Liver (tissue), 9 donors: ENCODE data around the gene UGT1A8. TPM values are rescaled to one million over a fixed set of nuclear protein-coding genes. Genes with fewer than 3 reads are reported as not detected.

Experiments used
- DNase-seq: peaks from one replicate; pipeline ENCODE4 v3.0.0-alpha.2; 2017; ENCODE audit warnings: low spot score
- H3K27ac ChIP-seq, 2 donors: one replicate each; pipeline ENCODE4 v1.7.0; 2013; ENCODE audit warnings: inconsistent platforms in 2 of 2, low read length in 2 of 2, control low read depth in 1 of 2, low read depth in 1 of 2, mild to moderate bottlenecking in 1 of 2
- H3K27me3 ChIP-seq, 4 donors: one replicate each; pipeline versions ENCODE4 v1.6.1 to v1.7.0; 2013; ENCODE audit warnings: low read length in 3 of 4, inconsistent platforms in 1 of 4, mild to moderate bottlenecking in 1 of 4, moderate library complexity in 1 of 4; ENCODE audit not compliant: control insufficient read depth in 4 of 4, insufficient read depth in 4 of 4
- H3K36me3 ChIP-seq, 4 donors: one replicate each; pipeline versions ENCODE4 v1.6.1 to v1.7.0; 2013; ENCODE audit warnings: low read length in 3 of 4, mild to moderate bottlenecking in 3 of 4, low read depth in 1 of 4, moderate library complexity in 1 of 4; ENCODE audit not compliant: control insufficient read depth in 4 of 4, insufficient read depth in 3 of 4
- H3K4me1 ChIP-seq, 4 donors: one replicate each; pipeline versions ENCODE4 v1.6.1 to v1.7.0; 2013; ENCODE audit warnings: low read length in 3 of 4, mild to moderate bottlenecking in 3 of 4, moderate library complexity in 1 of 4; ENCODE audit not compliant: control insufficient read depth in 4 of 4, insufficient read depth in 4 of 4
- H3K4me3 ChIP-seq, 3 donors: one replicate each; pipeline versions ENCODE4 v1.6.1 to v1.7.0; 2013; ENCODE audit warnings: low read length in 3 of 3, control low read depth in 1 of 3, low read depth in 1 of 3, mild to moderate bottlenecking in 1 of 3
- H3K9ac ChIP-seq, 2 donors: one replicate each; pipeline ENCODE4 v1.7.0; 2013; ENCODE audit warnings: low read length in 2 of 2, mild to moderate bottlenecking in 2 of 2, moderate library complexity in 2 of 2, control low read depth in 1 of 2, low read depth in 1 of 2
- H3K9me3 ChIP-seq, 4 donors: one replicate each; pipeline versions ENCODE4 v1.6.1 to v1.7.0; 2013; ENCODE audit warnings: low read length in 3 of 4; ENCODE audit not compliant: control insufficient read depth in 4 of 4
- ATF3 ChIP-seq: IDR thresholded peaks from 2 replicates; pipeline ENCODE4 v1.6.1; 2016; ENCODE audit warnings: antibody characterized with exemption
- EGR1 ChIP-seq, 2 donors: IDR thresholded peaks; 2 replicates each; pipeline ENCODE4 v1.6.1; 2016 to 2018; ENCODE audit warnings: antibody characterized with exemption in 2 of 2, low read depth in 2 of 2
- FOXA1 ChIP-seq: IDR thresholded peaks from 2 replicates; pipeline ENCODE4 v1.6.1; 2016; ENCODE audit warnings: antibody characterized with exemption
- FOXA2 ChIP-seq: IDR thresholded peaks from 2 replicates; pipeline ENCODE4 v1.6.1; 2016; ENCODE audit warnings: antibody characterized with exemption
- GABPA ChIP-seq, 2 donors: IDR thresholded peaks in 1 of 2; conservative IDR thresholded peaks in 1 of 2; 2 replicates each; pipeline ENCODE4 v1.6.1; 2016; ENCODE audit warnings: antibody characterized with exemption in 2 of 2, mild to moderate bottlenecking in 1 of 2, moderate library complexity in 1 of 2
- HNF4G ChIP-seq: IDR thresholded peaks from 2 replicates; pipeline ENCODE4 v1.6.1; 2016; ENCODE audit warnings: antibody characterized with exemption
- JUND ChIP-seq, 2 donors: IDR thresholded peaks; 2 replicates each; pipeline ENCODE4 v1.6.1; 2016; ENCODE audit warnings: antibody characterized with exemption in 2 of 2
- NR2F2 ChIP-seq: IDR thresholded peaks from 2 replicates; pipeline ENCODE4 v1.6.1; 2016; ENCODE audit warnings: antibody characterized with exemption
- RAD21 ChIP-seq, 2 donors: IDR thresholded peaks; 2 replicates each; pipeline ENCODE4 v1.6.1; 2016; ENCODE audit warnings: antibody characterized with exemption in 2 of 2, mild to moderate bottlenecking in 2 of 2
- REST ChIP-seq: IDR thresholded peaks from 2 replicates; pipeline ENCODE4 v1.6.1; 2016; ENCODE audit warnings: antibody characterized with exemption, mild to moderate bottlenecking
- RXRA ChIP-seq, 2 donors: IDR thresholded peaks; 2 replicates each; pipeline ENCODE4 v1.6.1; 2017 to 2018; ENCODE audit warnings: antibody characterized with exemption in 2 of 2, mild to moderate bottlenecking in 1 of 2
- SP1 ChIP-seq: IDR thresholded peaks from 2 replicates; pipeline ENCODE4 v1.6.1; 2018; ENCODE audit warnings: antibody characterized with exemption, mild to moderate bottlenecking
- TAF1 ChIP-seq: conservative IDR thresholded peaks from 2 replicates; pipeline ENCODE4 v1.6.1; 2016; ENCODE audit warnings: antibody characterized with exemption, mild to moderate bottlenecking
- YY1 ChIP-seq: IDR thresholded peaks from 2 replicates; pipeline ENCODE4 v1.6.1; 2016; ENCODE audit warnings: antibody characterized with exemption, mild to moderate bottlenecking
- ZBTB33 ChIP-seq: IDR thresholded peaks from 2 replicates; pipeline ENCODE4 v1.6.1; 2016; ENCODE audit warnings: antibody characterized with exemption
- WGBS: extraction: QIAGEN DNeasy Blood & Tissue Kit; methylation state at CpG from one replicate; pipeline ENCODE4 v1.1.7; 2013; 5-methylcytosine and 5-hydroxymethylcytosine counted together
- polyA plus RNA-seq, 2 donors: library from polyadenylated mRNA; stranded (reverse) in 1 of 2; unstranded in 1 of 2; fragments of 200-250 nt in 1 of 2; fragments of >200 nt in 1 of 2; fragmentation: Nextera tagmentation in 1 of 2; extraction: Ambion mirVana in 1 of 2; gene quantifications; one replicate each; pipeline versions ENCODE4 v1.2.1 to v1.2.3, GENCODE V29; 2013 to 2015
- total RNA-seq, 2 donors: library from RNA; depleted of rRNA; stranded (reverse); fragments of >200 nt; gene quantifications; one replicate each; pipeline ENCODE4 v1.2.3, GENCODE V29; 2014
- donor health status: healthy.
- donor health status: healthy.
- donor health status: healthy.
- donor health status: healthy.
- donor health status: healthy.

Gene UGT1A8
- total and polyA plus RNA-seq, 4 donors, result 0.17 to 0.51 (median 0.48) TPM; not detected in 1

GRCh38 chr2:233815861-233816260 lies 198.4 kb downstream of the UGT1A8 start:
- no peak overlapping the region for H3K4me3 ChIP-seq
- H3K4me1 ChIP-seq, result peaks cover 0 to 9% (median 4%) of the 10 kb centered on the region in 4 donors
- no peak for TF ChIP-seq FOXA2
- no peak for TF ChIP-seq NR2F2
- no peak for TF ChIP-seq RAD21 (IDR thresholded peaks at IDR 0.05)
- TF ChIP-seq REST, result no peak
- TF ChIP-seq SP1, result no peak
- no peak for TF ChIP-seq ZBTB33
- no peak for TF ChIP-seq EGR1 (IDR thresholded peaks at IDR 0.05; ENCODE audit: low read depth in 2 of 2)
- no peak for TF ChIP-seq GABPA (IDR thresholded peaks at IDR 0.05 in 1 of 2, conservative IDR thresholded peaks at IDR 0.05 in 1 of 2)
- TF ChIP-seq YY1, result no peak
- no peak for TF ChIP-seq JUND (IDR thresholded peaks at IDR 0.05)
- TF ChIP-seq FOXA1, result no peak
- no peak for TF ChIP-seq TAF1
- no peak for TF ChIP-seq RXRA (IDR thresholded peaks at IDR 0.05)
- no peak for TF ChIP-seq HNF4G
- H3K27ac ChIP-seq, result no peak overlapping the region
- H3K9me3 ChIP-seq, result no peaks in the 10 kb centered on the region
- WGBS, result 85% methylated on average over 6 of the region's 6 CpGs
- H3K36me3 ChIP-seq, result no peaks in the 10 kb centered on the region
- no peaks in the 10 kb centered on the region for H3K27me3 ChIP-seq
- no peak overlapping the region for H3K9ac ChIP-seq
- no peak for DNase-seq

GRCh38 chr2:233816334-233816733 lies 198.9 kb downstream of the UGT1A8 start:
- DNase-seq, result no peak
- no peak overlapping the region for H3K27ac ChIP-seq
- TF ChIP-seq FOXA1, result no peak
- no peak for TF ChIP-seq JUND (IDR thresholded peaks at IDR 0.05)
- TF ChIP-seq ATF3, result no peak
- TF ChIP-seq HNF4G, result no peak
- TF ChIP-seq SP1, result no peak
- no peak for TF ChIP-seq REST

More at GRCh38 chr2:233816334-233816733, 198.9 kb downstream of the UGT1A8 start:
- no peaks in the 10 kb centered on the region for H3K27me3 ChIP-seq
- no peaks in the 10 kb centered on the region for H3K36me3 ChIP-seq
- H3K9me3 ChIP-seq, result no peaks in the 10 kb centered on the region
- no peak overlapping the region for H3K9ac ChIP-seq
- 78% methylated on average over 2 of the region's 2 CpGs for WGBS
- no peak overlapping the region for H3K4me3 ChIP-seq
- peaks cover 0 to 11% (median 4%) of the 10 kb centered on the region in 4 donors for H3K4me1 ChIP-seq
